MG63 (cell line): ENCODE measurements around the gene HSD3B1. TPM values are rescaled to one million over a fixed set of nuclear protein-coding genes. Genes with fewer than 3 reads are reported as not detected.

Experiments
- DNase-seq: peaks from one replicate; pipeline ENCODE4 v3.0.0-alpha.2; 2020
- H3K27me3 ChIP-seq: fragments of 250-450 bp; sonication (Bioruptor Pico); 2 replicates; pipeline ENCODE4 v1.5.1; 2020; ENCODE audit warnings: mild to moderate bottlenecking, moderate library complexity
- H3K36me3 ChIP-seq: fragments of 250-450 bp; sonication (Bioruptor Pico); 2 replicates; pipeline ENCODE4 v1.5.1; 2020; ENCODE audit warnings: mild to moderate bottlenecking, moderate library complexity
- H3K4me3 ChIP-seq: fragments of 250-450 bp; sonication (Bioruptor Pico); 2 replicates; pipeline ENCODE4 v1.5.1; 2020; ENCODE audit warnings: mild to moderate bottlenecking, moderate library complexity
- H3K9me3 ChIP-seq: fragments of 250-450 bp; sonication (Bioruptor Pico); 2 replicates; pipeline ENCODE4 v1.5.1; 2020; ENCODE audit warnings: mild to moderate bottlenecking, moderate library complexity
- total RNA-seq: library from RNA; depleted of rRNA; stranded (reverse); fragments of >200 nt; shearing (Covaris generic); gene quantifications from 2 replicates; pipeline ENCODE4 v1.2.3, GENCODE V29; 2014; ENCODE audit warnings: low replicate concordance; rRNA removed

The HSD3B1 gene
- total RNA-seq, result not detected in 2 replicates

DNA sequence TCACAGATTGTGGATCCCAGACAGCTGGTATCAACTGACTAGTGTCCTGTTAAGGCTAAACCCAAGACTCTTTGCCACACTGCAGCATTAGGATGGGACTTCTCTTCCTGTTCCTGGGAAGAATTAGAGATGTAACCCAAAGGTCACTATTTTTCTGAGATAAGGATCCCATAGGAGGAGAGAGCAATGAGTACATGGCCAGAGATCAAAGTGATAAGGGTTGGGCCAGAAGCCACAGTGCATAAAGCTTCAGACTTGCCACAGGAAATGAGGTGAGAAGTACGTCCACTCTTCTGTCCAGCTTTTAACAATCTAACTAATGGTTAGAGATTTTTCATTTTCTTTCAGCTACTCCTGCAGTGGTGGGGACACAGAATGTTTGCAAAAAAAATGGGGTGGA is at the start of gene HSD3B1:
Gene HSD3B1, plus strand, starts transcription at position 270 of the 400 bp plus-strand sequence. CDS start 267 bp downstream, outside the sequence.
- Histone ChIP-seq H3K27me3 (peaks cover 8% of the 10 kb centered on the region; the same call in 1 of the 2 replicates), H3K4me3 (no peak within 1 kb of the TSS), H3K9me3 (peaks cover 6% of the 10 kb centered on the region; the same call in 1 of the 2 replicates), H3K36me3 (no peaks in the 10 kb centered on the region)
- DNase-seq, result no peak

- Histone ChIP-seq H3K27me3 (peaks cover 7% of the 10 kb centered on the region), H3K36me3 (no peaks in the 10 kb centered on the region), H3K9me3 (no peaks in the 10 kb centered on the region), H3K4me3 (no peak overlapping the region)
- no peak for DNase-seq
Observed at GRCh38 chr1:119462964-119463363, 44.0 kb upstream of the HSD3B1 start.

GRCh38 chr1:119463569-119463968 is 43.4 kb upstream of the HSD3B1 start:
- peaks cover 3% of the 10 kb centered on the region for H3K27me3 ChIP-seq
- H3K36me3 ChIP-seq, result no peaks in the 10 kb centered on the region
- no peak overlapping the region for H3K4me3 ChIP-seq
- H3K9me3 ChIP-seq, result no peaks in the 10 kb centered on the region
- DNase-seq, result no peak

DNA sequence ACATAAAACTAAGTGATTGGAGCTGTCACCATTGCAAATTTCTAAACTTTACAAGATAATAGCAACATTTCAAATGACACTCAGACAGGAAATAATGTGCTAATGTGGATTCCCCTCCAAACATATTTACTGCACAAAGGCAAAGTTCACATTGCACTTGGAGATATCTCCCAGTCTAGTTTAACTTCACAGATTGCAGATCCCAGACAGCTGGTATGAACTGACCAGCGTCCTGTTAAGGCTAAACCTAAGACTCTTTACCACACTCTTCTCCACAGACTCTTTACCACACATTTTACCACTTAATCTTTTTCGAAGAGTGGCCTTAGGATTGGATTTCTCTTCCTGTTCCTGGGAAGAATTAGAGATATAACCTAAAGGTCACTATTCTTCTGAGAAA is 40.6 kb upstream of the HSD3B1 start:
- no peaks in the 10 kb centered on the region for H3K9me3 ChIP-seq
- H3K36me3 ChIP-seq, result no peaks in the 10 kb centered on the region
- peaks cover 2% of the 10 kb centered on the region; the same call in 1 of the 2 replicates for H3K27me3 ChIP-seq
- no peak for DNase-seq
- H3K4me3 ChIP-seq, result no peak overlapping the region

- DNase-seq, result no peak
- Histone ChIP-seq H3K36me3 (no peaks in the 10 kb centered on the region), H3K4me3 (no peak overlapping the region), H3K9me3 (no peaks in the 10 kb centered on the region), H3K27me3 (peaks cover 2% of the 10 kb centered on the region; the same call in 1 of the 2 replicates)
Observed at GRCh38 chr1:119467219-119467618, 39.8 kb upstream of the HSD3B1 start.

GRCh38 chr1:119467857-119468668 is 38.9 kb upstream of the HSD3B1 start:
- Histone ChIP-seq H3K36me3 (no peaks in the 10 kb centered on the region), H3K9me3 (no peaks in the 10 kb centered on the region), H3K27me3 (peaks cover 2% of the 10 kb centered on the region), H3K4me3 (no peak overlapping the region)
- DNase-seq, result no peak

DNA sequence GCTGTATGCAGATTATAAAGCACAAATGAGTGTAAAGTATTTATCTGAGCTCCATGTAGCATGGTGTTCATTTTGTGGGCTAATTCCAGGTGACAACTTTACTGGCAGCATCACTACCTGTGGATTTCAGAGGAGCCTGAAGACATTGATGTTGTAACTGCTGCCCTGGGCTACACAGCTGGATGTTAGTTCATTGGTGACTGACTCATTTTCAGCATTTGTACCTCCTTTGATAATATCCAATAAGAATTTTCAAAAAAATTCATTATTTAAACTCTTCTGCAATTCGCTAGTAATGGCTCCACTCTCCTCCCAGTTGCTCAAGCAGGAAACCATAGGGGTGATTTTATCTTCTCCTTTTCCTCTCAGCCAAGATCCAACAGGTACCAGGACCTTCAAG is 37.3 kb upstream of the HSD3B1 start:
- Histone ChIP-seq H3K9me3 (no peaks in the 10 kb centered on the region), H3K4me3 (no peak overlapping the region), H3K36me3 (no peaks in the 10 kb centered on the region), H3K27me3 (peaks cover 4% of the 10 kb centered on the region)
- DNase-seq, result no peak

- Histone ChIP-seq H3K36me3 (no peaks in the 10 kb centered on the region), H3K27me3 (peaks cover 4% of the 10 kb centered on the region)
Observed at GRCh38 chr1:119470377-119470776, 36.6 kb upstream of the HSD3B1 start.

GRCh38 chr1:119470958-119471357 is 36.1 kb upstream of the HSD3B1 start:
- H3K36me3 ChIP-seq, result no peaks in the 10 kb centered on the region
- H3K9me3 ChIP-seq, result no peaks in the 10 kb centered on the region
- DNase-seq, result no peak
- no peak overlapping the region for H3K4me3 ChIP-seq
- peaks cover 4% of the 10 kb centered on the region for H3K27me3 ChIP-seq

More at GRCh38 chr1:119470377-119470776, 36.6 kb upstream of the HSD3B1 start:
- DNase-seq, result no peak
- no peaks in the 10 kb centered on the region for H3K9me3 ChIP-seq
- no peak overlapping the region for H3K4me3 ChIP-seq

- no peaks in the 10 kb centered on the region for H3K9me3 ChIP-seq
- peaks cover 4% of the 10 kb centered on the region for H3K27me3 ChIP-seq
- H3K36me3 ChIP-seq, result no peaks in the 10 kb centered on the region
- H3K4me3 ChIP-seq, result no peak overlapping the region
- no peak for DNase-seq
Observed at GRCh38 chr1:119471566-119471965, 35.4 kb upstream of the HSD3B1 start.

GRCh38 chr1:119472080-119472818 is 34.8 kb upstream of the HSD3B1 start:
- H3K36me3 ChIP-seq, result no peaks in the 10 kb centered on the region
- peaks cover 4% of the 10 kb centered on the region for H3K27me3 ChIP-seq
- DNase-seq, result no peak
- no peaks in the 10 kb centered on the region for H3K9me3 ChIP-seq
- no peak overlapping the region for H3K4me3 ChIP-seq

- Histone ChIP-seq H3K36me3 (no peaks in the 10 kb centered on the region), H3K4me3 (no peak overlapping the region), H3K27me3 (peaks cover 4% of the 10 kb centered on the region), H3K9me3 (no peaks in the 10 kb centered on the region)
- no peak for DNase-seq
Observed at GRCh38 chr1:119472819-119473175, 34.2 kb upstream of the HSD3B1 start.

GRCh38 chr1:119475866-119476439 is 31.1 kb upstream of the HSD3B1 start:
- peaks cover 2% of the 10 kb centered on the region for H3K27me3 ChIP-seq
- H3K4me3 ChIP-seq, result no peak overlapping the region
- H3K36me3 ChIP-seq, result no peaks in the 10 kb centered on the region
- DNase-seq, result peak; percentile 39
- H3K9me3 ChIP-seq, result no peaks in the 10 kb centered on the region

DNA sequence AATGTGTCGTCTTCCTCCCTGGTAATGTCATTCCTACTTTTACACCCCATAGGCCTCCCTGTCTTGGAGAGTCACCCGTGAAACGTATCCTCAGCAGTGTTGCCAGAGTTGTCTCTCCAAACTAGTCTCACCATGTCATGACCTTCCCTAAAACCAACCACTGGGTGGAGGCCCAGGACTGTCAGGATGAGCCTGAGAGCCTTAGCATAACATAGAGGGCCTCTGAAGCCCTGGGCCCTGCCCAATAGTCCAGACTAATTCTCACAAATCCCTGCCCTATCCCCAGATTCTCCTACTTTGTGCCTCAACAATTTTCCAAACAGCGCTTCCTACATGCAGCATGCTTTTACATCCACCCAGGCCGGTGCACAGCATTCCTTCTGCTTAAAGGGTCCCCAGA is 29.3 kb upstream of the HSD3B1 start:
- Histone ChIP-seq H3K36me3 (no peaks in the 10 kb centered on the region), H3K27me3 (peaks cover 2% of the 10 kb centered on the region; the same call in 1 of the 2 replicates)

DNA sequence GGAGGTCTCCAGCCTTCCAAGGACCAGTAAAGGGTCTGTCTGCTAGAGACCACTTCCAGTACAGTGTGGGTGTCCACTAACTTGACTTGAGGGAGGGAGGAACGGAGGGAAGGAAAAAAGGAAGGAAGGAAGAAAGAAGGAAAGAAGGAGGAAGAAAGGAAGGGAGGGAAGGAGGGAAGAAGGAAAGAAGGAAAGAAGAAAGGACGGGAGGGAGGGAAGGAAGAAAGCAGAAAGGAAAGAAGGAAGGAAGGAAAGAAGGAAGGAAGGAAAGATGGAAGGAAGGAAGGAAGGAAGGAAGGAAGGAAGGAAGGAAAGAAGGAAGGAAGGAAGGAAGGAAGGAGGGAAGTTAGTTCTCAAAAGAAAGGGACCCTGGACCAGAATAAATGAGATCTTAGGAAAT is 26.8 kb upstream of the HSD3B1 start:
- DNase-seq, result no peak
- Histone ChIP-seq H3K9me3 (no peaks in the 10 kb centered on the region), H3K4me3 (no peak overlapping the region), H3K27me3 (no peaks in the 10 kb centered on the region), H3K36me3 (no peaks in the 10 kb centered on the region)

More for the DNA sequence above, 29.3 kb upstream of the HSD3B1 start:
- DNase-seq, result no peak
- Histone ChIP-seq H3K9me3 (no peaks in the 10 kb centered on the region), H3K4me3 (no peak overlapping the region)

DNA sequence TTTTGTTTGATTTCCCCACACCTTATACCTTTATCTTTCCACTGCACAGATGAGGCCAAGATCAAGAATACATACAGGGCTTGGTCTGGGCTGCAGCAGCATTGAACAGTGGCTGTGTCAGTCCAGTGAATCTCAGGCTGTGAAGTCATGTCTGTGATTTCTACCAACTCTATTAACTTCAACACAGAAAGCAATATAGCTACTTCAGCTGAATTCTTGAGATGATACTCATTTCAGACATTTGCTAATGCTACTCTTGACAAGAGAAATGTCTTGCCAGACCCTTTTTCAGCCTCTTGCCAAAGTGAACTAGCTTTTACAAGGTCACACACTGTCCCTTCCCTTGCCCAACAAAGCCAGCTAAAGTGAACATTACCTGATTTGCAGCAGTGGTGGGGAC is 25.1 kb upstream of the HSD3B1 start:
- H3K9me3 ChIP-seq, result no peaks in the 10 kb centered on the region
- H3K36me3 ChIP-seq, result no peaks in the 10 kb centered on the region
- DNase-seq, result no peak
- H3K27me3 ChIP-seq, result no peaks in the 10 kb centered on the region
- H3K4me3 ChIP-seq, result no peak overlapping the region
